ENCODE data around the gene PPP1R9A.

The PPP1R9A gene

GRCh38 chr7:94908323-94909178 lies 1.2 kb downstream of the PPP1R9A start:
- no peak for DNase-seq (ENCODE audit: extremely low read depth in 1 of 2, low read depth in 1 of 2)

DNA sequence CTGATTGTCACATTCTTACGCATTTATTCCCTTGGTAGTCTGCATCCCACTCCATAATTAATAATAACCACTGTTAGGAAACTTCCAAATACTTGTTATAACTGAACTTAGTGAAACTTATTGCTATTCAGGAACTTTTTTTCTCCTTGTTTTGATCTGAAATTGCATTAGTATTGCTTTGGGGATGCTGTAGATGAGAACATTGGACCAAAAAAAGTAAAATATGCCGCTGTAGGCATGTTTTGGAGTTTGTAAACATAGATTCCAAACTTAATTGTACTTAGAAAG lies 1.7 kb downstream of the PPP1R9A start:
- DNase-seq (ENCODE audit: extremely low read depth in 1 of 2, low read depth in 1 of 2) = no peak

DNA sequence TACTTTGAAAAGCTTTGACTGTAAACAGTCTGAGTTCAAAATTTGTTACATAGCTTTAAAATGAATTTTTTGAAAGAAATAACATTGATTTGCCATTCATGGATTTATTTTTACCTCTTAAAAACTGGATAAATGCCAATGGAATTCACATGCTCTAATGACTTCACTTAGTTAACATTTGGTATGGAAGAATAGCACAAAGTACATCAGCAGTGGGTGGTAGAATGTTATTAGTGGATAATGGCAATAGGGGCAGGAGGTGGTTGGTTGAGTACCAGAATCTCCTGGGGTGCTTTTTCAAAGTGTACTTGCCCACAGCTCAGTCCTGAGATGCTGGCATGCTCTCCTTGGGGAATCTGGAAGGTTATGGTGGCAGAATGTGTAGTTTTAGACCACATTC lies 4.7 kb downstream of the PPP1R9A start:
- DNase-seq (ENCODE audit: extremely low read depth in 1 of 2, low read depth in 1 of 2) = no peak

- no peak for DNase-seq (ENCODE audit: extremely low read depth in 1 of 2, low read depth in 1 of 2)
Observed at GRCh38 chr7:94913391-94913790, 6.0 kb downstream of the PPP1R9A start.

GRCh38 chr7:94921911-94922310 lies 14.5 kb downstream of the PPP1R9A start:
- no peak for DNase-seq (ENCODE audit: extremely low read depth in 1 of 2, low read depth in 1 of 2)

DNA sequence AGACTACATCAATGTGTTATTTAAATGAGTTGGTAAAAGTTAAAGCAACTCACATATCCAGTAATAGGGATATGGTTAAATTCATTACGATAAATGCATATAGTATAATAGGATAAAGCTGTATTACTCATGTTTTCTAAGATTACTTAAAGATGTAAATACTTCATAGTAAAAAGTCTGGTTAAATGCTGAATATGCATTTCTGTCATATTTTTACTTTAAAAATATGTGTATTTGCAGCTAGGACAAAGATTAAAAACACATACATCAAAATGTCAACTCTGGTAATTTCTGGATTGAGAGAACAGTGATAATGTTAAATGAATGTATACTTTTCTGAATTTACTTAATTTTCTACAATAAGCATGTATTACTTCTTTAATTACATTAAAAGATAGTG lies 15.1 kb downstream of the PPP1R9A start:
- no peak for DNase-seq (ENCODE audit: extremely low read depth in 1 of 2, low read depth in 1 of 2)

DNA sequence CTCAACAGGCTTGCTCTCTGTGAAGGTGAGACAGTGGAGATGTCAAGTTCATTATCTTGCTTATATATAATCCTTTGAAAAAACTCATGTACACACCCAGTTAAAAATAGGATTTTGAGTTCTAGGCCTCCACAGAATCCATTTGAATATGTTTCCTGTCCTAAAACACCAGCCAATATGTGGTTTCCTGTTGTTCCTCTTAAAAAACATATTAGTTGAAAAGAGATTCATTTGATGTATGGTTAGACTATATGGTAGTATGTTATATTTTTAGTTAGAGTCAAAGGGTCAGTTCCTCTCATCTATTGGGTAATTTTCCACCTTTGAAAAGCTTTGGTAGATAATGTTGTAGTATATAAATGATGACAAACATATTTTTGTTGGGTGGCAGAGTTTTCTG lies 16.0 kb downstream of the PPP1R9A start:
- no peak for DNase-seq (ENCODE audit: extremely low read depth in 1 of 2, low read depth in 1 of 2)

- no peak for DNase-seq (ENCODE audit: extremely low read depth in 1 of 2, low read depth in 1 of 2)
Observed at GRCh38 chr7:94928168-94928707, 20.8 kb downstream of the PPP1R9A start.

- no peak for DNase-seq (ENCODE audit: extremely low read depth in 1 of 2, low read depth in 1 of 2)
Observed at GRCh38 chr7:94933256-94933990, 26.0 kb downstream of the PPP1R9A start.

- DNase-seq (ENCODE audit: extremely low read depth in 1 of 2, low read depth in 1 of 2) = no peak
Observed at GRCh38 chr7:94939395-94939794, 32.0 kb downstream of the PPP1R9A start.

- DNase-seq (ENCODE audit: extremely low read depth in 1 of 2, low read depth in 1 of 2) = no peak
Observed at GRCh38 chr7:94940241-94940640, 32.8 kb downstream of the PPP1R9A start.

GRCh38 chr7:94941844-94942632 lies 34.6 kb downstream of the PPP1R9A start:
- DNase-seq (ENCODE audit: extremely low read depth in 1 of 2, low read depth in 1 of 2) = no peak

GRCh38 chr7:94943134-94943533 lies 35.7 kb downstream of the PPP1R9A start:
- no peak for DNase-seq (ENCODE audit: extremely low read depth in 1 of 2, low read depth in 1 of 2)

- no peak for DNase-seq (ENCODE audit: extremely low read depth in 1 of 2, low read depth in 1 of 2)
Observed at GRCh38 chr7:94949532-94949931, 42.1 kb downstream of the PPP1R9A start.

DNA sequence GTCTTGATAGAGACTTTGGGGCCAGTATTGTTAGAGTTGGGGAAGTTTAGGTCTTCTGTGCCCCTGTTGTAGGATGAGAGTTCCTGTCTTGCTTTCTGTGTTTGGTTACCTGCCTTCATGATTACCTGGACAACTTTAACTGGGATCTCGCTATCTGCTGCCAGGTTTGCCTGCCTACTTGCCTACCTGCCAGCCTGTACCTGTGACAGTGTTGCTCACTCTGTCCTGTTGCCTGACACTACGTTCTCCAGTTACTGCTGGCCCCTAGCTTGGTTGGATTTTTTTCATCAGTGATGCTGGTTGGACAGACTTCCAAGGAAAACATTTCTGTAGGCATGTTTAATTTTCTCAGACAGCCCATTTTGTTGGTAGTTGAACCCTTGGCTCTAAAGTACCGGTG lies 48.4 kb downstream of the PPP1R9A start:
- DNase-seq (ENCODE audit: extremely low read depth in 1 of 2, low read depth in 1 of 2) = no peak

DNA sequence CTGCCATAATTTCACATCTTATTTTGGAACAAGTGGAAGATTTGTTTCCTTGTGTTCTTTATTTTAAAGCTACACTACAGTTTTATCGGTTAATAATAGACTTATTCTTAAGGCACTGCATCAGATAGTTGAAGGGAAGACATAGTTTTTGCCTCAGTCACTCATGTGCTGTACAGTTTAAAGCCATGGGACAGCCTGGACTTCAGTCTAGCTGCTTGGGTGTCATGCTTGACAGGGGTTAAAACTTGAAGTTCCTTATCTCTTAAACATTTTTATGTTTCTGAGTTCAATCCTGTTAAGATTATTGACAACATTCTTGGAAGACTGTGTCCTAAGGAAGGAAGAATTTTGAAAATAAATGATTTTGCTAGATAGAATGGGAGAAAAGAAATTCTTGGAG lies 49.7 kb downstream of the PPP1R9A start:
- no peak for DNase-seq (ENCODE audit: extremely low read depth in 1 of 2, low read depth in 1 of 2)

GRCh38 chr7:94962661-94963060 lies 55.3 kb downstream of the PPP1R9A start:
- DNase-seq (ENCODE audit: extremely low read depth in 1 of 2, low read depth in 1 of 2) = no peak

DNA sequence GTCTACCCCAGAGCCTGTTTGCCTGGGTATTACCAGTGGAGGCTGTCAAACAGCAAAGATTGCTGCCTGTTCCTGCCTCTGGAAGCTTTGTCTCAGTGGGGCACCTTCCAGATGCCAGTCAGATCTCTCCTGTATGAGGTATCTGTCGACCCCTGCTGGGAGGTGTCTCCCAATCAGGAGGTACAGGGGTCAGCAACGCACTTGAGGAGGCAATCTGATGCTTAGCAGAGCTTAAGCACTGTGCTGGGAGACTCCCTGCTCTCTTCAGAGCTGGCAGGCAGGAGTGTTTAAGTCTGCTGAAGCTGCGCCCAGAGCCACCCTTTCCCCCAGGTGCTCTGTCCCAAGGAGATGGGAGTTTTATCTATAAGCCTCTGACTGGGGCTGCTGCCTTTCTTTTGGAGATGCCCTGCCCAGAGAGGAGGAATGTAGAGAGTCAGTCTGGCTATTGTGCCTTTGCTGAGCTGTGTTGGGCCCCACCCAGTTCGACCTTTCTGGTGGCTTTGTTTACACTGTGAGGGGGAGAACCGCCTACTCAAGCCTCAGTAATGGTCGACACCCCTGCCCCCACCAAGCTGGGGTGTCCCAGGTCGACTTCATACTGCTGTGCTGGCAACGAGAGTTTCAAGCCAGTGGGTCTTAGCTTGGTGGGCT lies 62.2 kb downstream of the PPP1R9A start:
- no peak for DNase-seq (ENCODE audit: extremely low read depth in 1 of 2, low read depth in 1 of 2)

GRCh38 chr7:94970085-94970576 lies 62.7 kb downstream of the PPP1R9A start:
- no peak for DNase-seq (ENCODE audit: extremely low read depth in 1 of 2, low read depth in 1 of 2)

GRCh38 chr7:94971051-94971867 lies 63.9 kb downstream of the PPP1R9A start:
- DNase-seq (ENCODE audit: extremely low read depth in 1 of 2, low read depth in 1 of 2) = no peak
